ENCODE data around the gene PTPRS.

DNA sequence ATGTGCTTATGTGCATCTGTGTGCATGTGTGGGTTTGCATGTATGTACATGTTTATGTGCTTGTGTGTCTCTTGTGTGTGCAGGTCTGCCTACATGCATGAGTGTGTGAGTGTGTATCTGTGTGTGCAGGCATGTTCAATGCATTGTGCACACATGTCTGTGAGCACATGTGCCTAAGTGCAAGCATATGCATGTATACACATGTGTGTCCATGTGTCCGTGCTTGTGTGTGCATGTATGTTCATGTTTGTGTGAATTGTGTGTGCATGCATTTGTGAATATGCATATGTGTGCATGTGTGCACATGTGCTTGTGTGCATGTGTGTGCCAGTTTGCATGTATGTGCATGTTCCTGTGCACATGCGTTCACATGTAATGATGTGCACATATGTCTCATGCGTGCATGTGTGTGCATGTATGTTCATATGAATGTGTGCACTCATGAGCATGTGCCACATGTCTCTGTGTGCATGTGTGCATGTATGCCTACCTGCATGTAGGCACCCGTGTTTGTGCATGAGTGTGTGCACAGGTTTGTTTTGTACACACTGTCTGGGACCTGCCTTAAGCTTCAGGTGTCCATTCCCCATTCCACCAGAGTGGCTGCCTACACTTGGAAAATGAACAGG, 32.1 kb upstream of the PTPRS start:
- TF ChIP-seq, protein P1, sequence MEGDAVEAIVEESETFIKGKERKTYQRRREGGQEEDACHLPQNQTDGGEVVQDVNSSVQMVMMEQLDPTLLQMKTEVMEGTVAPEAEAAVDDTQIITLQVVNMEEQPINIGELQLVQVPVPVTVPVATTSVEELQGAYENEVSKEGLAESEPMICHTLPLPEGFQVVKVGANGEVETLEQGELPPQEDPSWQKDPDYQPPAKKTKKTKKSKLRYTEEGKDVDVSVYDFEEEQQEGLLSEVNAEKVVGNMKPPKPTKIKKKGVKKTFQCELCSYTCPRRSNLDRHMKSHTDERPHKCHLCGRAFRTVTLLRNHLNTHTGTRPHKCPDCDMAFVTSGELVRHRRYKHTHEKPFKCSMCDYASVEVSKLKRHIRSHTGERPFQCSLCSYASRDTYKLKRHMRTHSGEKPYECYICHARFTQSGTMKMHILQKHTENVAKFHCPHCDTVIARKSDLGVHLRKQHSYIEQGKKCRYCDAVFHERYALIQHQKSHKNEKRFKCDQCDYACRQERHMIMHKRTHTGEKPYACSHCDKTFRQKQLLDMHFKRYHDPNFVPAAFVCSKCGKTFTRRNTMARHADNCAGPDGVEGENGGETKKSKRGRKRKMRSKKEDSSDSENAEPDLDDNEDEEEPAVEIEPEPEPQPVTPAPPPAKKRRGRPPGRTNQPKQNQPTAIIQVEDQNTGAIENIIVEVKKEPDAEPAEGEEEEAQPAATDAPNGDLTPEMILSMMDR (IDR thresholded peaks at IDR 0.05; ENCODE audit: low read depth, low read length) = no peak
- TF ChIP-seq EZH2phosphoT487 (IDR thresholded peaks at IDR 0.05; ENCODE audit: low read depth) = no peak
